Transverse colon (tissue), 4 donors: ENCODE data around the gene NLGN4X.

ENCODE experiments used
- CTCF ChIP-seq, 5 experiments: fragments of 200-600 bp in 3 of 5; fragments of 450-650 bp in 2 of 5; sonication (generic) in 3 of 5; IDR thresholded peaks; 1 replicate in 2 of 5; 2 replicates in 3 of 5; pipeline ENCODE4 v1.5.1; 2016 to 2017; ENCODE audit warnings: antibody characterized with exemption in 5 of 5, inconsistent platforms in 3 of 5, mild to moderate bottlenecking in 2 of 5, moderate library complexity in 1 of 5
- POLR2AphosphoS5 ChIP-seq, 3 donors: sonication (generic); formaldehyde crosslinking; IDR thresholded peaks; one replicate each; pipeline ENCODE4 v1.6.1; 2016; ENCODE audit warnings: antibody characterized with exemption in 3 of 3

GRCh38 chrX:6071731-6072130 is 156.9 kb downstream of the NLGN4X start:
- TF ChIP-seq CTCF (IDR thresholded peaks at IDR 0.05) (no peak), POLR2AphosphoS5 (IDR thresholded peaks at IDR 0.05) (no peak)
